K562 (cell line): ENCODE measurements around the gene GBF1.

Experiments
- CBX5 ChIP-seq: IDR thresholded peaks from 2 replicates; pipeline ENCODE4 v1.6.1; 2014; ENCODE audit warnings: low read depth, borderline replicate concordance
- PML ChIP-seq: IDR thresholded peaks from 2 replicates; pipeline ENCODE4 v1.6.1; 2012; ENCODE audit warnings: low read length, inconsistent platforms
- POLR2A ChIP-seq: fragments of 450-650 bp; conservative IDR thresholded peaks from 2 replicates; pipeline ENCODE4 v1.6.1; 2016
- SMAD4 ChIP-seq: fragments of 250-450 bp; sonication (Bioruptor Pico); conservative IDR thresholded peaks from 2 replicates; pipeline ENCODE4 v1.8.0; 2021; ENCODE audit warnings: inconsistent platforms, mild to moderate bottlenecking, moderate library complexity
- TF ChIP-seq, protein P1 (sequence below): sonication (generic); formaldehyde crosslinking; IDR thresholded peaks from 2 replicates; pipeline ENCODE4 v1.5.0; 2020; ENCODE audit warnings: missing genetic modification reagents

GRCh38 chr10:102240467-102241031, 4.8 kb upstream of the GBF1 start:
- TF ChIP-seq SMAD4 (CRISPR knock-in tag) (no peak), CBX5 (no peak), POLR2A (no peak), PML (no peak)
- TF ChIP-seq, protein P1, sequence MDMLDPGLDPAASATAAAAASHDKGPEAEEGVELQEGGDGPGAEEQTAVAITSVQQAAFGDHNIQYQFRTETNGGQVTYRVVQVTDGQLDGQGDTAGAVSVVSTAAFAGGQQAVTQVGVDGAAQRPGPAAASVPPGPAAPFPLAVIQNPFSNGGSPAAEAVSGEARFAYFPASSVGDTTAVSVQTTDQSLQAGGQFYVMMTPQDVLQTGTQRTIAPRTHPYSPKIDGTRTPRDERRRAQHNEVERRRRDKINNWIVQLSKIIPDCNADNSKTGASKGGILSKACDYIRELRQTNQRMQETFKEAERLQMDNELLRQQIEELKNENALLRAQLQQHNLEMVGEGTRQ (CRISPR knock-in tag) = no peak
